GM19463 (cell line): Measurements from ENCODE around the gene PLCL2.
A peak's percentile ranks its signal among the peaks of the same experiment; 100 is the strongest.

Experiments used
- ATAC-seq: cut with Tn5 transposase; IDR thresholded peaks from one replicate; pipeline ENCODE4 v1.9.1; 2021; ENCODE audit warnings: mild to moderate bottlenecking, moderate library complexity; ENCODE audit not compliant: unreplicated experiment

Gene PLCL2

GRCh38 chr3:17003457-17003856, 118.7 kb downstream of the PLCL2 start:
- no peak for ATAC-seq

GRCh38 chr3:17006132-17006852, 121.5 kb downstream of the PLCL2 start:
- no peak for ATAC-seq

- ATAC-seq = no peak
Observed at GRCh38 chr3:17007284-17007683, 122.5 kb downstream of the PLCL2 start.

GRCh38 chr3:17009826-17010225, 125.1 kb downstream of the PLCL2 start:
- ATAC-seq = no peak

- ATAC-seq = no peak
Observed at GRCh38 chr3:17011728-17012338, 127.1 kb downstream of the PLCL2 start.

- no peak for ATAC-seq
Observed at GRCh38 chr3:17013050-17013449, 128.3 kb downstream of the PLCL2 start.

- no peak for ATAC-seq
Observed at GRCh38 chr3:17013571-17013970, 128.8 kb downstream of the PLCL2 start.

- no peak for ATAC-seq
Observed at GRCh38 chr3:17014284-17014683, 129.5 kb downstream of the PLCL2 start.

- ATAC-seq = no peak
Observed at GRCh38 chr3:17014709-17015108, 130.0 kb downstream of the PLCL2 start.

GRCh38 chr3:17021614-17022013, 136.9 kb downstream of the PLCL2 start:
- no peak for ATAC-seq

- peak; percentile 100 for ATAC-seq
Observed at GRCh38 chr3:17023006-17023664, 138.4 kb downstream of the PLCL2 start.

- ATAC-seq = no peak
Observed at GRCh38 chr3:17025594-17026139, 140.9 kb downstream of the PLCL2 start.

- no peak for ATAC-seq
Observed at GRCh38 chr3:17027318-17027717, 142.6 kb downstream of the PLCL2 start.

- ATAC-seq = no peak
Observed at GRCh38 chr3:17028363-17028762, 143.6 kb downstream of the PLCL2 start.

- no peak for ATAC-seq
Observed at GRCh38 chr3:17030438-17030837, 145.7 kb downstream of the PLCL2 start.

- ATAC-seq = no peak
Observed at GRCh38 chr3:17030956-17031652, 146.3 kb downstream of the PLCL2 start.

- no peak for ATAC-seq
Observed at GRCh38 chr3:17032407-17033034, 147.8 kb downstream of the PLCL2 start.

- ATAC-seq = no peak
Observed at GRCh38 chr3:17033516-17034168, 148.9 kb downstream of the PLCL2 start.

- no peak for ATAC-seq
Observed at GRCh38 chr3:17035033-17035432, 150.3 kb downstream of the PLCL2 start.

GRCh38 chr3:17035966-17036365, 151.2 kb downstream of the PLCL2 start:
- ATAC-seq = no peak
